GM10266 (cell line): ENCODE data around the gene TMEM82.

Experiments used
- DNase-seq: peaks from one replicate; pipeline ENCODE4 v3.0.0; 2012; ENCODE audit errors: extremely low spot score
- TF ChIP-seq, protein P1 (sequence below): IDR thresholded peaks from 2 replicates; pipeline ENCODE4 v1.5.1; 2012; ENCODE audit warnings: mild to moderate bottlenecking, low read depth; ENCODE audit not compliant: control insufficient read depth, insufficient read depth; ENCODE audit errors: missing control alignments

TMEM82 gene

GRCh38 chr1:15796086-15796462 is 53.8 kb downstream of the TMEM82 start:
- TF ChIP-seq, protein P1, sequence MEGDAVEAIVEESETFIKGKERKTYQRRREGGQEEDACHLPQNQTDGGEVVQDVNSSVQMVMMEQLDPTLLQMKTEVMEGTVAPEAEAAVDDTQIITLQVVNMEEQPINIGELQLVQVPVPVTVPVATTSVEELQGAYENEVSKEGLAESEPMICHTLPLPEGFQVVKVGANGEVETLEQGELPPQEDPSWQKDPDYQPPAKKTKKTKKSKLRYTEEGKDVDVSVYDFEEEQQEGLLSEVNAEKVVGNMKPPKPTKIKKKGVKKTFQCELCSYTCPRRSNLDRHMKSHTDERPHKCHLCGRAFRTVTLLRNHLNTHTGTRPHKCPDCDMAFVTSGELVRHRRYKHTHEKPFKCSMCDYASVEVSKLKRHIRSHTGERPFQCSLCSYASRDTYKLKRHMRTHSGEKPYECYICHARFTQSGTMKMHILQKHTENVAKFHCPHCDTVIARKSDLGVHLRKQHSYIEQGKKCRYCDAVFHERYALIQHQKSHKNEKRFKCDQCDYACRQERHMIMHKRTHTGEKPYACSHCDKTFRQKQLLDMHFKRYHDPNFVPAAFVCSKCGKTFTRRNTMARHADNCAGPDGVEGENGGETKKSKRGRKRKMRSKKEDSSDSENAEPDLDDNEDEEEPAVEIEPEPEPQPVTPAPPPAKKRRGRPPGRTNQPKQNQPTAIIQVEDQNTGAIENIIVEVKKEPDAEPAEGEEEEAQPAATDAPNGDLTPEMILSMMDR = no peak
- no peak for DNase-seq
